ENCODE data around the gene ASPG.

- TF ChIP-seq, protein P1, sequence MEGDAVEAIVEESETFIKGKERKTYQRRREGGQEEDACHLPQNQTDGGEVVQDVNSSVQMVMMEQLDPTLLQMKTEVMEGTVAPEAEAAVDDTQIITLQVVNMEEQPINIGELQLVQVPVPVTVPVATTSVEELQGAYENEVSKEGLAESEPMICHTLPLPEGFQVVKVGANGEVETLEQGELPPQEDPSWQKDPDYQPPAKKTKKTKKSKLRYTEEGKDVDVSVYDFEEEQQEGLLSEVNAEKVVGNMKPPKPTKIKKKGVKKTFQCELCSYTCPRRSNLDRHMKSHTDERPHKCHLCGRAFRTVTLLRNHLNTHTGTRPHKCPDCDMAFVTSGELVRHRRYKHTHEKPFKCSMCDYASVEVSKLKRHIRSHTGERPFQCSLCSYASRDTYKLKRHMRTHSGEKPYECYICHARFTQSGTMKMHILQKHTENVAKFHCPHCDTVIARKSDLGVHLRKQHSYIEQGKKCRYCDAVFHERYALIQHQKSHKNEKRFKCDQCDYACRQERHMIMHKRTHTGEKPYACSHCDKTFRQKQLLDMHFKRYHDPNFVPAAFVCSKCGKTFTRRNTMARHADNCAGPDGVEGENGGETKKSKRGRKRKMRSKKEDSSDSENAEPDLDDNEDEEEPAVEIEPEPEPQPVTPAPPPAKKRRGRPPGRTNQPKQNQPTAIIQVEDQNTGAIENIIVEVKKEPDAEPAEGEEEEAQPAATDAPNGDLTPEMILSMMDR (IDR thresholded peaks at IDR 0.05) = no peak
- no peak for TF ChIP-seq POLR2A (IDR thresholded peaks at IDR 0.05)
- TF ChIP-seq EP300 (IDR thresholded peaks at IDR 0.05) = no peak
Observed at GRCh38 chr14:104064003-104064402, 21.5 kb upstream of the ASPG start.
